GM21619 (cell line): ENCODE results near the gene CEACAM21.
"Not testable (repeated sequence)": the region's sequence is repeated elsewhere in the genome, so short reads cannot be mapped to it uniquely, and the experiment has no call there.

ENCODE experiments used
- ATAC-seq: cut with Tn5 transposase; IDR thresholded peaks from one replicate; pipeline ENCODE4 v1.9.1; 2021; ENCODE audit not compliant: unreplicated experiment

Gene CEACAM21

GRCh38 chr19:41548954-41549688, 26.8 kb upstream of the CEACAM21 start:
- ATAC-seq = peak; percentile 54

GRCh38 chr19:41549884-41550283, 26.1 kb upstream of the CEACAM21 start:
- ATAC-seq = no peak

- ATAC-seq = no peak
Measured at GRCh38 chr19:41551212-41551610, 24.8 kb upstream of the CEACAM21 start.

GRCh38 chr19:41551711-41552110, 24.3 kb upstream of the CEACAM21 start:
- ATAC-seq = no peak

GRCh38 chr19:41552558-41552957, 23.4 kb upstream of the CEACAM21 start:
- no peak for ATAC-seq

- no peak for ATAC-seq
Measured at GRCh38 chr19:41553804-41554203, 22.2 kb upstream of the CEACAM21 start.

- ATAC-seq = no peak
Measured at GRCh38 chr19:41554907-41555306, 21.1 kb upstream of the CEACAM21 start.

GRCh38 chr19:41555748-41556147, 20.2 kb upstream of the CEACAM21 start:
- no peak for ATAC-seq

- ATAC-seq = no peak
Measured at GRCh38 chr19:41563854-41564514, 12.0 kb upstream of the CEACAM21 start.

- no peak for ATAC-seq
Measured at GRCh38 chr19:41564515-41565378, 11.2 kb upstream of the CEACAM21 start.

- ATAC-seq = no peak
Measured at GRCh38 chr19:41565379-41565720, 10.6 kb upstream of the CEACAM21 start.

- no peak for ATAC-seq
Measured at GRCh38 chr19:41566001-41566400, 10.0 kb upstream of the CEACAM21 start.

GRCh38 chr19:41569481-41570150, 6.3 kb upstream of the CEACAM21 start:
- no peak for ATAC-seq

GRCh38 chr19:41570179-41570578, 5.8 kb upstream of the CEACAM21 start:
- ATAC-seq = no peak

- no peak for ATAC-seq
Measured at GRCh38 chr19:41570639-41571112, 5.3 kb upstream of the CEACAM21 start.

- no peak for ATAC-seq
Measured at GRCh38 chr19:41577144-41577830, 1.3 kb downstream of the CEACAM21 start.

GRCh38 chr19:41577833-41578232, 1.9 kb downstream of the CEACAM21 start:
- no peak for ATAC-seq

- ATAC-seq = no peak
Measured at GRCh38 chr19:41578886-41579285, 2.9 kb downstream of the CEACAM21 start.

- not testable (repeated sequence) for ATAC-seq
Measured at GRCh38 chr19:41581068-41581467, 5.1 kb downstream of the CEACAM21 start.

GRCh38 chr19:41582577-41583182, 6.7 kb downstream of the CEACAM21 start:
- ATAC-seq = not testable (repeated sequence)
